ENCODE measurements around the gene RHO.

The RHO gene

GRCh38 chr3:129561619-129562248, 33.3 kb downstream of the RHO start:
- H3K27ac ChIP-seq (ENCODE audit: low read depth, low read length) = no peak overlapping the region
- H3K79me2 ChIP-seq (ENCODE audit: control insufficient read depth, insufficient read depth, low read length) = no peaks in the 10 kb centered on the region
- H3K79me1 ChIP-seq (ENCODE audit: low read length) = no peaks in the 10 kb centered on the region
- no peak overlapping the region for H3K56ac ChIP-seq (ENCODE audit: low read length)
- no peak overlapping the region for H3K4ac ChIP-seq (ENCODE audit: low read depth, low read length)
- no peak overlapping the region for H4K5ac ChIP-seq (ENCODE audit: low read length)
- H2BK5ac ChIP-seq (ENCODE audit: low read length) = no peak overlapping the region
- H3K18ac ChIP-seq (ENCODE audit: low read length) = no peak overlapping the region
- no peaks in the 10 kb centered on the region for H3K27me3 ChIP-seq (ENCODE audit: insufficient read depth, low read length, poor library complexity)
- no peak overlapping the region for H3K4me3 ChIP-seq (ENCODE audit: low read length)
- H2AK5ac ChIP-seq (ENCODE audit: low read length) = no peak overlapping the region
- H4K8ac ChIP-seq (ENCODE audit: low read depth, low read length) = no peak overlapping the region
- no peak overlapping the region for H3K4me2 ChIP-seq (ENCODE audit: low read length)
- peaks cover 11% of the 10 kb centered on the region for H3K36me3 ChIP-seq (ENCODE audit: control insufficient read depth, insufficient read depth, low read length)
- H2BK15ac ChIP-seq (replicated peaks; ENCODE audit: low read depth) = no peak overlapping the region
- DNase-seq = no peak
- H3K9ac ChIP-seq (ENCODE audit: low read length) = no peak overlapping the region
- H3K23ac ChIP-seq (ENCODE audit: low read length) = no peak overlapping the region
- no peaks in the 10 kb centered on the region for H3K4me1 ChIP-seq (ENCODE audit: control insufficient read depth, low read depth, low read length)
- no CpG with 5 or more reads among the region's 18 CpGs for WGBS (ENCODE audit: extremely low coverage, insufficient coverage, low lambda C conversion rate)
- H2BK120ac ChIP-seq (ENCODE audit: low read depth, low read length) = no peak overlapping the region

GRCh38 chr3:129562803-129563202, 34.4 kb downstream of the RHO start:
- H3K79me1 ChIP-seq (ENCODE audit: low read length) = no peaks in the 10 kb centered on the region
- no peak overlapping the region for H3K23ac ChIP-seq (ENCODE audit: low read length)
- H3K27me3 ChIP-seq (ENCODE audit: insufficient read depth, low read length, poor library complexity) = no peaks in the 10 kb centered on the region
- H3K4me1 ChIP-seq (ENCODE audit: control insufficient read depth, low read depth, low read length) = no peaks in the 10 kb centered on the region
- H3K4ac ChIP-seq (ENCODE audit: low read depth, low read length) = no peak overlapping the region
- H3K4me2 ChIP-seq (ENCODE audit: low read length) = no peak overlapping the region
- H3K9ac ChIP-seq (ENCODE audit: low read length) = no peak overlapping the region
- peaks cover 15% of the 10 kb centered on the region for H3K36me3 ChIP-seq (ENCODE audit: control insufficient read depth, insufficient read depth, low read length)
- no CpG with 5 or more reads among the region's 19 CpGs for WGBS (ENCODE audit: extremely low coverage, insufficient coverage, low lambda C conversion rate)
- H3K27ac ChIP-seq (ENCODE audit: low read depth, low read length) = no peak overlapping the region
- no peak for DNase-seq
- H4K5ac ChIP-seq (ENCODE audit: low read length) = no peak overlapping the region
- H2BK5ac ChIP-seq (ENCODE audit: low read length) = no peak overlapping the region
- no peak overlapping the region for H2BK15ac ChIP-seq (replicated peaks; ENCODE audit: low read depth)
- no peaks in the 10 kb centered on the region for H3K79me2 ChIP-seq (ENCODE audit: control insufficient read depth, insufficient read depth, low read length)
- H2AK5ac ChIP-seq (ENCODE audit: low read length) = no peak overlapping the region
- no peak overlapping the region for H4K8ac ChIP-seq (ENCODE audit: low read depth, low read length)
- H3K18ac ChIP-seq (ENCODE audit: low read length) = no peak overlapping the region
- H3K56ac ChIP-seq (ENCODE audit: low read length) = no peak overlapping the region
- no peak overlapping the region for H2BK120ac ChIP-seq (ENCODE audit: low read depth, low read length)
- no peak overlapping the region for H3K4me3 ChIP-seq (ENCODE audit: low read length)

- H3K27me3 ChIP-seq (ENCODE audit: insufficient read depth, low read length, poor library complexity) = no peaks in the 10 kb centered on the region
- H2AK5ac ChIP-seq (ENCODE audit: low read length) = no peak overlapping the region
- H3K4me1 ChIP-seq (ENCODE audit: control insufficient read depth, low read depth, low read length) = no peaks in the 10 kb centered on the region
- no peak overlapping the region for H3K9ac ChIP-seq (ENCODE audit: low read length)
- no peak overlapping the region for H3K27ac ChIP-seq (ENCODE audit: low read depth, low read length)
- H2BK5ac ChIP-seq (ENCODE audit: low read length) = no peak overlapping the region
- no peaks in the 10 kb centered on the region for H3K79me2 ChIP-seq (ENCODE audit: control insufficient read depth, insufficient read depth, low read length)
- no CpG with 5 or more reads among the region's 12 CpGs for WGBS (ENCODE audit: extremely low coverage, insufficient coverage, low lambda C conversion rate)
- H3K4me3 ChIP-seq (ENCODE audit: low read length) = no peak overlapping the region
- no peak overlapping the region for H3K23ac ChIP-seq (ENCODE audit: low read length)
- no peak overlapping the region for H3K18ac ChIP-seq (ENCODE audit: low read length)
- no peak overlapping the region for H2BK120ac ChIP-seq (ENCODE audit: low read depth, low read length)
- H3K4me2 ChIP-seq (ENCODE audit: low read length) = no peak overlapping the region
- H3K36me3 ChIP-seq (ENCODE audit: control insufficient read depth, insufficient read depth, low read length) = peaks cover 15% of the 10 kb centered on the region
- H3K79me1 ChIP-seq (ENCODE audit: low read length) = no peaks in the 10 kb centered on the region
- H2BK15ac ChIP-seq (replicated peaks; ENCODE audit: low read depth) = no peak overlapping the region
- no peak overlapping the region for H4K5ac ChIP-seq (ENCODE audit: low read length)
- DNase-seq = no peak
- no peak overlapping the region for H4K8ac ChIP-seq (ENCODE audit: low read depth, low read length)
- no peak overlapping the region for H3K56ac ChIP-seq (ENCODE audit: low read length)
- no peak overlapping the region for H3K4ac ChIP-seq (ENCODE audit: low read depth, low read length)
Observed at GRCh38 chr3:129563332-129563731, 34.9 kb downstream of the RHO start.

GRCh38 chr3:129563850-129564535, 35.6 kb downstream of the RHO start:
- no peaks in the 10 kb centered on the region for H3K79me1 ChIP-seq (ENCODE audit: low read length)
- H3K36me3 ChIP-seq (ENCODE audit: control insufficient read depth, insufficient read depth, low read length) = peaks cover 15% of the 10 kb centered on the region
- no peak overlapping the region for H2AK5ac ChIP-seq (ENCODE audit: low read length)
- H2BK5ac ChIP-seq (ENCODE audit: low read length) = no peak overlapping the region
- no CpG with 5 or more reads among the region's 8 CpGs for WGBS (ENCODE audit: extremely low coverage, insufficient coverage, low lambda C conversion rate)
- H3K23ac ChIP-seq (ENCODE audit: low read length) = no peak overlapping the region
- H3K4me2 ChIP-seq (ENCODE audit: low read length) = no peak overlapping the region
- H3K18ac ChIP-seq (ENCODE audit: low read length) = no peak overlapping the region
- H3K4ac ChIP-seq (ENCODE audit: low read depth, low read length) = no peak overlapping the region
- no peak overlapping the region for H3K4me3 ChIP-seq (ENCODE audit: low read length)
- H3K56ac ChIP-seq (ENCODE audit: low read length) = no peak overlapping the region
- no peak overlapping the region for H4K5ac ChIP-seq (ENCODE audit: low read length)
- no peak overlapping the region for H2BK120ac ChIP-seq (ENCODE audit: low read depth, low read length)
- H3K9ac ChIP-seq (ENCODE audit: low read length) = no peak overlapping the region
- H4K8ac ChIP-seq (ENCODE audit: low read depth, low read length) = no peak overlapping the region
- no peak for DNase-seq
- H3K27me3 ChIP-seq (ENCODE audit: insufficient read depth, low read length, poor library complexity) = no peaks in the 10 kb centered on the region
- H3K27ac ChIP-seq (ENCODE audit: low read depth, low read length) = no peak overlapping the region
- H2BK15ac ChIP-seq (replicated peaks; ENCODE audit: low read depth) = no peak overlapping the region
- H3K79me2 ChIP-seq (ENCODE audit: control insufficient read depth, insufficient read depth, low read length) = no peaks in the 10 kb centered on the region
- no peaks in the 10 kb centered on the region for H3K4me1 ChIP-seq (ENCODE audit: control insufficient read depth, low read depth, low read length)

- Histone ChIP-seq H3K4me3 (ENCODE audit: low read length) (no peak overlapping the region), H2BK15ac (replicated peaks; ENCODE audit: low read depth) (no peak overlapping the region), H4K5ac (ENCODE audit: low read length) (no peak overlapping the region), H3K4ac (ENCODE audit: low read depth, low read length) (no peak overlapping the region), H3K27ac (ENCODE audit: low read depth, low read length) (no peak overlapping the region), H3K4me2 (ENCODE audit: low read length) (no peak overlapping the region), H3K27me3 (ENCODE audit: insufficient read depth, low read length, poor library complexity) (no peaks in the 10 kb centered on the region), H3K4me1 (ENCODE audit: control insufficient read depth, low read depth, low read length) (no peaks in the 10 kb centered on the region), H3K9ac (ENCODE audit: low read length) (no peak overlapping the region), H3K23ac (ENCODE audit: low read length) (no peak overlapping the region), H3K18ac (ENCODE audit: low read length) (no peak overlapping the region), H2BK120ac (ENCODE audit: low read depth, low read length) (no peak overlapping the region), H2BK5ac (ENCODE audit: low read length) (no peak overlapping the region), H4K8ac (ENCODE audit: low read depth, low read length) (no peak overlapping the region), H2AK5ac (ENCODE audit: low read length) (no peak overlapping the region), H3K79me2 (ENCODE audit: control insufficient read depth, insufficient read depth, low read length) (no peaks in the 10 kb centered on the region), H3K36me3 (ENCODE audit: control insufficient read depth, insufficient read depth, low read length) (peaks cover 18% of the 10 kb centered on the region), H3K79me1 (ENCODE audit: low read length) (no peaks in the 10 kb centered on the region), H3K56ac (ENCODE audit: low read length) (no peak overlapping the region)
- no CpG with 5 or more reads among the region's 21 CpGs for WGBS (ENCODE audit: extremely low coverage, insufficient coverage, low lambda C conversion rate)
- DNase-seq = no peak
Observed at GRCh38 chr3:129564981-129565644, 36.7 kb downstream of the RHO start.
